ES-I3 (cell line): ENCODE results near the gene ENKD1.
A peak's percentile ranks its signal among the peaks of the same experiment; 100 is the strongest.

ENCODE experiments used
- H3K36me3 ChIP-seq: 2 replicates; pipeline ENCODE4 v1.6.1; 2013; ENCODE audit warnings: mild to moderate bottlenecking, low read length, control low read depth, moderate library complexity; ENCODE audit not compliant: insufficient read depth
- H3K4me1 ChIP-seq: 2 replicates; pipeline ENCODE4 v1.6.1; 2013; ENCODE audit warnings: mild to moderate bottlenecking, control low read depth, low read length; ENCODE audit not compliant: insufficient read depth
- H3K9ac ChIP-seq: 2 replicates; pipeline ENCODE4 v1.6.1; 2013; ENCODE audit warnings: low read depth, mild to moderate bottlenecking, low read length, moderate library complexity
- H3K9me3 ChIP-seq: 2 replicates; pipeline ENCODE4 v1.6.1; 2013; ENCODE audit warnings: mild to moderate bottlenecking, low read length, moderate library complexity; ENCODE audit not compliant: control insufficient read depth, insufficient read depth

Gene ENKD1

DNA sequence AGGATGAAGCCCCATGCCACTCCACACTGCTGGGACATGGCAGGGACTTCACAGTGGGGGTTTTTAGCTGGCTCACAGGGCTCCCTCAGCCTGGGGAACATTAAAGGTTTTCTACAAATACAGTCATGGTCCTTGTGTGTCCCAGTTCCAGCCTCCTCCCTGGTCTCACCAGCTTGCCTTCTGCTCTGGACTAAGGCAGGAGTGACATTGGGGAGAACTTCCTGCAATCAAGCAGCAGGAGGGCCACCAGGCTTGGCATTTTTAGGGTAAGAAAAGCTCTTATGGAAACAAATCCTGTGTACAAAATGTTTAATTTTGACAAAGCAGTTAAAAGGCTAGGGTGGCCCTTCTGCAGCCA is 3.9 kb downstream of the ENKD1 start:
- no peak overlapping the region for H3K9ac ChIP-seq
- H3K36me3 ChIP-seq: no peaks in the 10 kb centered on the region
- H3K4me1 ChIP-seq: no peaks in the 10 kb centered on the region; the same call in 1 of the 2 replicates
- H3K9me3 ChIP-seq: no peaks in the 10 kb centered on the region

DNA sequence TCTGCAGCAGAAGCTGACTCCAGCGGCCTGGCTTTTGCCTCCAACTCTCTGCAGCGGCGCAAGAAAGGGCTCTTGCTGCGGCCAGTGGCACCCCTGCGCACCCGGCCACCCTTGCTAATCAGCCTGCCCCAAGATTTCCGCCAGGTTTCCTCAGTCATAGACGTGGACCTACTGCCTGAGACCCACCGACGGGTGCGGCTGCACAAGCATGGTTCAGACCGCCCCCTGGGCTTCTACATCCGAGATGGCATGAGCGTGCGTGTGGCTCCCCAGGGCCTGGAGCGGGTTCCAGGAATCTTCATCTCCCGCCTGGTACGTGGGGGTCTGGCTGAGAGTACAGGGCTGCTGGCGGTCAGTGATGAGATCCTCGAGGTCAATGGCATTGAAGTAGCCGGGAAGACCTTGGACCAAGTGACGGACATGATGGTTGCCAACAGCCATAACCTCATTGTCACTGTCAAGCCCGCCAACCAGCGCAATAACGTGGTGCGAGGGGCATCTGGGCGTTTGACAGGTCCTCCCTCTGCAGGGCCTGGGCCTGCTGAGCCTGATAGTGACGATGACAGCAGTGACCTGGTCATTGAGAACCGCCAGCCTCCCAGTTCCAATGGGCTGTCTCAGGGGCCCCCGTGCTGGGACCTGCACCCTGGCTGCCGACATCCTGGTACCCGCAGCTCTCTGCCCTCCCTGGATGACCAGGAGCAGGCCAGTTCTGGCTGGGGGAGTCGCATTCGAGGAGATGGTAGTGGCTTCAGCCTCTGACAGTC is 4.5 kb downstream of the ENKD1 start:
- Histone ChIP-seq H3K36me3 (no peaks in the 10 kb centered on the region), H3K9ac (no peak overlapping the region), H3K9me3 (no peaks in the 10 kb centered on the region), H3K4me1 (no peaks in the 10 kb centered on the region)

DNA sequence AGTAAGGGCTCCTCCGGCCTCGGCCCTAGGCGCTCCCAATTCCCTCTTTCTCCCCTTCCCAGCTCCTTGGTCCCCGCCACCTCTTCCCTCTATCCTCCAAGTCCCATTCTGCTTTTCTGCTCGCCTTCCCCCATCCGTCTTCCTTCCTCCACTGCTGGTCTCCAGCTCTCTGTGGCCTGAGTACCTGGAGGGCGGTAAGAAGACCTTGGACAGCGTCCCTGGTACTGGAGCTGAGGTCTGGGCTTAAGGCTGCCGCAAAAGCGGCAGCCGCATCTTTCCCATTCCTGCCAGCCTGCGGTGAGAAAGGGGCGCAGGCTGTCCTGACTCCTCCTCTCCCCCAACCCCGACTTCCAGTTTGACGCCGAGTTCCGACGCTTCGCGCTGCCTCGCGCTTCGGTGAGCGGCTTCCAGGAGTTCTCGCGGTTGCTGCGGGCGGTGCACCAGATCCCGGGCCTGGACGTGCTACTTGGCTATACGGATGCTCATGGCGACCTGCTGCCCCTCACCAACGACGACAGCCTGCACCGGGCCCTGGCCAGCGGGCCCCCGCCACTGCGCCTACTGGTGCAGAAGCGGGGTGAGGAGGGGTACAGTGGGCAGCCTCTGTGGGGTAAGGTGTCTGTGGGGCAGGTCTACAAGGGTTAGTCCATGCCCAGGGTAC is 5.3 kb downstream of the ENKD1 start:
- no peaks in the 10 kb centered on the region for H3K4me1 ChIP-seq
- no peaks in the 10 kb centered on the region for H3K36me3 ChIP-seq
- no peaks in the 10 kb centered on the region for H3K9me3 ChIP-seq
- peak overlapping the region; percentile 81 for H3K9ac ChIP-seq

DNA sequence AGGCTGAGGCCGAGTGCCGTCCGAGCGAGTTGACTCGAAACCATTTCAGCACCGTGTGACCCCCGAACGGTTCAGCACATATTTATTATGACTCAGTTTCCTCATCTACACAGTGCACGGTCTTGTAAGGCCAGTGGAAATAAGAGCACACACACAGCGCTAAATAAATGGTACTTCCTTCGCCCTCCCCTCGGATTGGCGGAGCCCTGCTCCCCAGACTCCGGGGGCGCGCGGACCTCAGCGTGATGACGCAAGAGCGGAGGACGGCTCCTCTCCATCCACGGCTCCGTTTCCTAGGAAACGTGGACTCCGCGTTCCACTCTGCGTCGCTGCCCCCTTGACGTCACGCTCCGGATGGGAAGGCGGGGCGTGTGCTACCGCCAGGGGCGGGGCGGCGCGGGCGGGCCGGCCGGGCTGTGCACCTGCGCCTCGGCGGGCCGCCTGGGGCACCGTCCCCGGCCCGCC is 6.0 kb downstream of the ENKD1 start, which contains the start of gene PARD6A:
Gene PARD6A, plus strand, starts transcription at position 397 of the 465 bp plus-strand sequence. CDS start 79 bp downstream, outside the sequence.
- H3K36me3 ChIP-seq: no peaks in the 10 kb centered on the region
- no peaks in the 10 kb centered on the region for H3K9me3 ChIP-seq
- H3K9ac ChIP-seq: peak within 1 kb of the TSS; percentile 81
- no peaks in the 10 kb centered on the region for H3K4me1 ChIP-seq

DNA sequence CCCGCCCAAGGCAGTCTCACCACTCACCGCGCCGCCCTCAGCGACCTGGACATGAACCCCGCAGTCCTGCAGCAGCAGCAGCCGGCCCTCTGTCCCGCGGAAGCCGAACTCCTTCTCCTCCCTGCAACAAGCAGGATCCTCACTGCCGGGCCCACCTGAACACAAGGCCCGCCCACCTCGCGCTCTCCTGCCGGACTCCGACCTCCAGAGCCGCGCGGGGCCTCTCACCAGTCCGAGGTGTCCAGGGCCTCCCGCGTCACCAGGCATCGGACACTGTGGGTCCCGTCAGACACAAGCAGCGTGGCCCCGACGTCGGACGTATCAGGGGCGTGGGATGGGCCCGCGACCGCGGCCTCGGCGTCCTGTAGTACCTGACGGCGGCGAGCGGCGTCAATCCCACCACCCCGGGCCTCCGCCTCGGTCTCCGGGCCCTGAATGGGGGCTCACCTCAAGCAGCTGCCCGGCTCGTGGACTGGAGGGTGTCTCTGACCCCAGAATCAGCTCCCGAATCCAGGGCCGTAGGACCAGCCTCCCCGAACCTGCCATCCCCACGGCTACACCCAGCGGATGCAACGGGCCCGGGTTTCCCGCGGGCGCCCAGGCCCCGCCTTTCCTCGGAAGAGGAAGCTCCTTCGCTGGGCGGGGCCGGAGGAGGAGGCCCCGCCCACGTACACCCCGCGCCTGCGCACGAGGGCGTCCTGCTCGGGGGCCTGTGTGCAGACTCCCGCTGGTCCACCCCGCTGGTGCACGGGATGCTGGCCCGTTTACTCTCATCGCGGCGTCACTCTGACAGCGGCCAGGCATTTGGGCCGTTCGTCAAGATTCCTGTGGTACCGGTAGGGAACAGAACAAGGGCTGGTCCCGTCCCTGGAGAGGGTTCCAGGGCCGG is 6.6 kb downstream of the ENKD1 start, which contains the start of gene ACD:
Gene ACD, minus strand, starts transcription at position 586 of the 889 bp plus-strand sequence. Its CDS starts 40 bp downstream, at position 546.
- Histone ChIP-seq H3K9me3 (no peaks in the 10 kb centered on the region), H3K36me3 (no peaks in the 10 kb centered on the region), H3K4me1 (no peaks in the 10 kb centered on the region), H3K9ac (peak within 1 kb of the TSS; percentile 81)

DNA sequence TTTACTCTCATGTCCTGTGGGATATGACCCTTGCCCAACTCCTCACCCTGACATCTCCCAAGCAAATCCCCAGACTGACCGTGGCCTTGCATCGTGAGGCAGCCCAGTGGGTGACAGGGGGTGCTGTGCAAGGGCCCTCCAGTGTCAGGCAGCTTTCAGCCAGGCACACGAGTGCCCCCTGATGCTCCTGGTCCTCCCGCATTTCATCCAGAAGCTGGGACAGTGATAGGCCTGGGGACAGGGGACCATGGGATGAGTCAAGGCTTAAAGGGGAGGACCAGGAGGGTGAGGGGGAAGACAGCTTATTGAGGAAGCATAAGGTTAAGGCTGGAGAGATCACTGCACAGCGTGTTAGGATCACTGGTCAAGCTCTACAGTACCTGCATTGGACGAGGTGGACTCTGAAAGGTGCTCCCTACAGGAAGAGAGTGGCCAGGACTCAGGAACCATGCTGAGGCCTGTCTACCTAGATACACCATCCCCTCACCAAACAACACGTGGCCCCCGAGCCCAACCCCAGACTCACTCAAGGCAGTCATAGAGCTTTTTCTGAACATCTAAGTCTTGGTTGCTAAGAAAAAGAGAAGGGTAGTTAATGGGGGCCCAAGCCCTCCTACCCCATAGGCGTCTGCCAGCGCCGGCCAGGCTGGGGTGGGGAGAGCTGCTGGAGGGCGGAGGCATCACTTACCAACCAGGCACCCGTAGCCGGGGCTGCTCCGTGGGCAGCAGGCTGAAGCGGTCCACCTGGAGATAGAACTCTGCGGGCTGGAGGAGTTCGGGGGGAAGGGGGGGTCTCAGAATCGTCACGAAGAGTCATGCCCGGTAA is 7.5 kb downstream of the ENKD1 start:
- Histone ChIP-seq H3K9me3 (no peaks in the 10 kb centered on the region), H3K4me1 (no peaks in the 10 kb centered on the region), H3K9ac (peak overlapping the region; percentile 81; the same call in 1 of the 2 replicates), H3K36me3 (no peaks in the 10 kb centered on the region)

DNA sequence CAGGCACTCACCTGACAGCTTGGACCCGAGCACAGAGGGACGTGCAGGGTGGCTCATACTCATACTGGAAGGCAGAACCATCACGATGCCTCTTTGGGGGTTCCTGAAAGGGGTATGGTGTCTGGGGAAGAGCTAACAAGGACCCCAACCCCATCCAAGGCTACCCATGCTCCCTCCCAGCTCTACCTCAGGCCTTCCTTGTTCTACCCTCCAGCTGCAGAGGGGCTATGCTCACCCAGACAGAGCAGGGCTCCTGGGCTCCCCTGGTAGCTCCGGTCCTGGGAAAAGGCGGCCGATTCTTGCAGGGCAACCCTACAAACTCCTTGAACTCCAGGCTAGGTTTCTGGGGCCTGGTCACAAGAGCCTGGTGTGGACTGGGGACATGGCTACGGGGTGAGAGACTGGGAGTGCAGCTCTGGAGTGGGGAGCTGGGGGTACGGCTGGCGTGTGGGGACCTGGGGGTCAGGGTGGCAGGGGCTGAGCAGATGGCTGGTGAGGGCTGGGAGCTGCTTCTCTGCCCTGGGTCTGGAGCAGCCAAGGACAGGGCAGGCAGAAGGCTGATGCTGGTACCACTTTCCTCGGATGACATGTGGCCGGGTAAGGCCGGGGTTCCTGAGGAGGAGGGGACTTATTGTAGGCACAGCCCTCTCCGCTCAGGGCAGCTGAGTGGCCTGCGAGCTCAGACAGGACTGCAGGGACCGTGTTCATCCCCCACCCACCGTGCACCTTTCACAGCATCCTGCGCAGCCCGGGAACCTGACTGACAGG is 8.6 kb downstream of the ENKD1 start:
- Histone ChIP-seq H3K4me1 (no peaks in the 10 kb centered on the region), H3K36me3 (no peaks in the 10 kb centered on the region), H3K9ac (no peak overlapping the region), H3K9me3 (no peaks in the 10 kb centered on the region)

DNA sequence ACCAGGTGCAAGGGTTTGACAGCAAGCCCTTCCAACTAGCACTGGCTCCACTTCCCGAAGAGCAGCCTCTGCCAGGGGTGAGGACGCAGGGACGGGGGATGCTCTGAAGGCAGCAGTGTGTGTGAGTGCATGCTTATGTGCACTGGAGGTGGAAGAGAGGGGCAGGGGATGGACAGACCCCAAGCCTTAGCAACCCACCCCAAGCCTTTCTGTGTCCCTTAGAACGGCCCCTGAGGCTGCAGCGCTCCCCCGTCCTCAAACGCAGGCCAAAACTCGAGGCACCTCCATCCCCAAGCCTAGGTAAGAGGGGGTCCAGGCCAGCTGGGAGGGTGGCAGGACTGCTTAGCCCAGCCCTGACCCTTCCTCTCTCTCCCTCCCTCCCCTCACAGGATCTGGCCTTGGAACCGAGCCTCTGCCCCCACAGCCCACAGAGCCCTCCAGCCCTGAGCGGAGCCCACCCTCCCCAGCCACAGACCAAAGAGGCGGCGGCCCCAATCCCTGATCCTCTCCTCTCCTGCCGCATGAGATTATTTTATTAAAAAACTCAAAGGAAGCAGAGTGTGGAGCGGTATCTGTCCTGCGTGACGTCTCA is 9.4 kb downstream of the ENKD1 start:
- Histone ChIP-seq H3K9ac (no peak overlapping the region), H3K4me1 (no peaks in the 10 kb centered on the region), H3K36me3 (no peaks in the 10 kb centered on the region), H3K9me3 (no peaks in the 10 kb centered on the region)

DNA sequence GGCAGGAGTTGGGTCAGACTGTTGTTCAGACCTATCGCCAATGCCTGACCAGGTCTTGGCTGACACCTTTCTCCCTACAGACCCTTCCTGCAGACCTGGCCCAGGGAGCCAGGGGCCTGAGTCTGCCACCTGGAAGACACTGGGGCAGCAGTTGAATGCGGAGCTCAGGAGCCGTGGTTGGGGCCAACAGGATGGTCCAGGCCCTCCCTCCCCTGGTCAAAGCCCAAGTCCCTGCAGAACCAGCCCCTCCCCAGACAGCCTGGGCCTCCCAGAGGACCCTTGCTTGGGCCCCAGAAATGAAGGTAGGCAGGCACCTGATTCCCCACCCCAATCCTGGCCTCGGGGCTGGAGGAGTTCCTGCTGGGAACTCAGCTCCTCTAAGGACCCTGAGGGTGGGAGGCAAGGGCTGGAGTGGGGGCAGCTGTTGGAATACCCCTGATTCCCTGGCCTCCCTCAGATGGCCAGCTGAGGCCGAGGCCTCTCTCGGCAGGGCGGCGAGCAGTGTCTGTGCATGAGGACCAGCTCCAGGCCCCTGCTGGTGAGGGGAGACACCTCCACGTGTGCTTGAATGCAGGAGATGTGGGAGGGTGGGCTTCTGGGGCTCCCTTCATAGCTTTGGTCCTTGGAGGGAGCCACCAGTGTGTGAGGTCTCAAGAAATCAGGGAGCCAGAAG is 10.1 kb downstream of the ENKD1 start:
- H3K4me1 ChIP-seq: no peaks in the 10 kb centered on the region
- H3K9me3 ChIP-seq: no peaks in the 10 kb centered on the region
- H3K36me3 ChIP-seq: no peaks in the 10 kb centered on the region
- no peak overlapping the region for H3K9ac ChIP-seq

DNA sequence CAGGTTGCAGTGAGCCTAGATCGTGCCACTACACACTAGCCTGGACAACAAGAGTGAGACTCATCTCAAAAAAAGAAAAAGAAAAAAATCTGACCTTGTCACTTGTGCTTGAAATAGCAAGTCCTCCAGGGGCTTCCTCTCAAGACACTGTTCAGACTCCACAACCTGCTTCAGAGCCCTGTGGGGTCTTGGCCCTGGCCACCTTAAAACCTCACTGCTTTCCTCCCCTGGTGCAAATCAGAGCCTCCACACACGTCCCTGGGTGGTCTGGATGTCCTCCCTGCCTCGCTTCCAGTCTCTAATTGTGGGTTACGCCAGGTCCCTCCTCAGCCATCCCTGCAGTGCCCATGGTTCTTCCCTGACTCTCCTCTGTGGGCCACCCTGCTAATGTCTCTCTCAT is 11.2 kb downstream of the ENKD1 start:
- H3K9me3 ChIP-seq: no peaks in the 10 kb centered on the region
- H3K36me3 ChIP-seq: no peaks in the 10 kb centered on the region
- no peaks in the 10 kb centered on the region for H3K4me1 ChIP-seq
- H3K9ac ChIP-seq: no peak overlapping the region

DNA sequence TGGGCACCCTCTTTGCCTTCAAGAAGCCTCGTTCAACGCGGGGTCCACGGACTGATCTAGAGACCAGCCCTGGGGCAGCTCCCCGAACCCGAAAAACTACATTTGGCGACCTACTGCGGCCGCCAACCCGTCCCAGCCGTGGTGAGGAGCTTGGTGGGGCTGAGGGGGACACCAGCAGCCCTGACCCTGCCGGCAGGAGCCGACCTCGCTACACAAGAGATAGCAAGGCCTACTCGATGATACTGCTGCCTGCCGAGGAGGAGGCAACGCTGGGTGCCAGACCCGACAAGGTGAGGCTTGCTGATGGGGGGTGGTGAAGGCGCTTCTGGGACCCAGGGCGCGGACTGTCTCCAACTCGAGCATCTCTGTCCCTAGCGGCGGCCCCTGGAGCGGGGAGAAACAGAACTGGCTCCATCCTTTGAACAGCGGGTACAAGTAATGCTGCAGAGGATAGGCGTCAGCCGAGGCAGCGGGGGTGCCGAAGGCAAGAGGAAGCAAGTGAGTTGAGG is 12.1 kb downstream of the ENKD1 start:
- H3K36me3 ChIP-seq: no peaks in the 10 kb centered on the region
- no peaks in the 10 kb centered on the region for H3K9me3 ChIP-seq
- no peaks in the 10 kb centered on the region; the same call in 1 of the 2 replicates for H3K4me1 ChIP-seq
- no peak overlapping the region for H3K9ac ChIP-seq

DNA sequence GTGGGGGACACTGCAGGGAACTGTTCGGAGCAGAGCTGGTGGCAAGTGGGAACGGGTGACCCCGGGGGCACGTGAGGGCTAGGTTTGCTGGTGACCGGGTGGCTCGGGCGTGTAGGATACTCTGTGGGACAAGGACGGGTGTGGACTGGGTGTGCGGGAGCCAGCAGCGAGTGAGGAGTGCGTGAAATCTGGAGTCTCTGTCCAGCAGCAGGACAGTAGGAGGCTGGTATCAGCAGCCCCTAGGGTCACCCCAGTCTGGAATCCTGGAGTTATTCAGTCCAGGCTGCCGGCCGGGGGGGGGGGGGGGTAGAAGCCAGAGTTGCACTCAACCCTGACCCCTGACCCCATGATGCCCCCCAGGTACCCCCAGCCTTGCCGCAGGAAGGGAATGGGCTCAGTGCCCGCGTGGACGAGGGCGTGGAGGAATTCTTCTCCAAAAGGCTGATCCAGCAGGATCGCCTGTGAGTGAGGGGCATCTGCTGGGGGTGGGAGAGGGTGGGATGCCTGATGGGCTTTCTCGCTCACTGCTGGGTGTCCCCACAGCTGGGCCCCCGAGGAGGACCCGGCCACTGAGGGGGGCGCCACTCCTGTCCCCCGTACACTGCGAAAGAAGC is 12.7 kb downstream of the ENKD1 start:
- peaks cover 4% of the 10 kb centered on the region for H3K4me1 ChIP-seq
- H3K36me3 ChIP-seq: no peaks in the 10 kb centered on the region
- H3K9ac ChIP-seq: peak overlapping the region; percentile 29; the same call in 1 of the 2 replicates
- H3K9me3 ChIP-seq: no peaks in the 10 kb centered on the region
